HepG2 (cell line): ENCODE measurements around the gene NBR1. TPM values are rescaled to one million over a fixed set of nuclear protein-coding genes. Genes with fewer than 3 reads are reported as not detected.

Source experiments
- ASH2L ChIP-seq: fragments of 300-600, 200-600 bp; sonication (generic); IDR thresholded peaks from 2 replicates; pipeline ENCODE4 v1.7.0; 2017; ENCODE audit warnings: low read depth, mild to moderate bottlenecking, moderate library complexity, mixed read lengths, low read length; ENCODE audit not compliant: insufficient read length
- ETV6 ChIP-seq: sonication (generic); formaldehyde crosslinking; conservative IDR thresholded peaks from 2 replicates; pipeline ENCODE4 v1.4.0; 2020; ENCODE audit warnings: missing genetic modification reagents
- HHEX ChIP-seq: IDR thresholded peaks from 2 replicates; pipeline ENCODE4 v1.6.1; 2016; ENCODE audit warnings: control low read depth
- HMG20B ChIP-seq: conservative IDR thresholded peaks from 2 replicates; pipeline ENCODE4 v1.6.1; 2016; ENCODE audit warnings: missing genetic modification reagents, missing compliant biosample characterization
- HNRNPUL1 ChIP-seq: fragments of 200-400 bp; formaldehyde crosslinking; IDR thresholded peaks from 2 replicates; pipeline ENCODE4 v1.6.1; 2017; ENCODE audit warnings: low read depth, mild to moderate bottlenecking, low read length, moderate library complexity
- REL ChIP-seq: sonication (generic); formaldehyde crosslinking; conservative IDR thresholded peaks from 2 replicates; pipeline ENCODE4 v1.8.0; 2022; ENCODE audit warnings: mild to moderate bottlenecking, missing genetic modification reagents, moderate library complexity
- U2AF1 ChIP-seq: fragments of 200-400 bp; formaldehyde crosslinking; optimal IDR thresholded peaks from 2 replicates; pipeline ENCODE3; 2017; ENCODE audit warnings: mild to moderate bottlenecking, low read depth, low read length
- ZNF230 ChIP-seq: sonication (generic); formaldehyde crosslinking; IDR thresholded peaks from 2 replicates; pipeline ENCODE4 v1.4.0; 2020; ENCODE audit warnings: mild to moderate bottlenecking, missing genetic modification reagents
- ZNF296 ChIP-seq: sonication (generic); formaldehyde crosslinking; conservative IDR thresholded peaks from 2 replicates; pipeline ENCODE4 v1.5.0; 2020; ENCODE audit warnings: mild to moderate bottlenecking, missing genetic modification reagents
- ZNF646 ChIP-seq: sonication (generic); formaldehyde crosslinking; IDR thresholded peaks from 2 replicates; pipeline ENCODE4 v1.9.0; 2021; ENCODE audit warnings: mild to moderate bottlenecking, missing genetic modification reagents
- ZNF670 ChIP-seq: sonication (generic); formaldehyde crosslinking; IDR thresholded peaks from 2 replicates; pipeline ENCODE4 v1.8.0; 2022; ENCODE audit warnings: mild to moderate bottlenecking, missing genetic modification reagents, borderline replicate concordance
- ZNF678 ChIP-seq: sonication (generic); formaldehyde crosslinking; IDR thresholded peaks from 2 replicates; pipeline ENCODE4 v1.4.0; 2020; ENCODE audit warnings: mild to moderate bottlenecking, missing genetic modification reagents
- ZNF747 ChIP-seq: sonication (generic); formaldehyde crosslinking; IDR thresholded peaks from 2 replicates; pipeline ENCODE4 v1.8.1; 2023; ENCODE audit warnings: missing genetic modification reagents, mild to moderate bottlenecking, borderline replicate concordance
- polyA plus RNA-seq, 8 experiments: library from polyadenylated mRNA; depleted of rRNA in 3 of 8; stranded (reverse) in 7 of 8; unstranded in 1 of 8; fragments of >200 nt; fragmentation: Illumina TruSeq in 4 of 8; extraction: Trizol in 4 of 8; gene quantifications; 2 replicates each; pipeline versions ENCODE4 v1.2.1 to v1.2.3, GENCODE V29; 2011 to 2016; ENCODE audit warnings: low read depth in 4 of 8, missing spikeins in 1 of 8, mixed read lengths in 1 of 8; ENCODE audit not compliant: insufficient read depth in 1 of 8
- total RNA-seq, 5 experiments: library from RNA; depleted of rRNA; stranded (reverse); fragments of >200 nt; fragmentation: Illumina TruSeq; extraction: Trizol; gene quantifications; 2 replicates each; pipeline ENCODE4 v1.2.3, GENCODE V29; 2016; ENCODE audit warnings: low read depth in 1 of 5
- TF ChIP-seq, protein P1 (sequence below), 2 experiments: sonication (generic) in 1 of 2; formaldehyde crosslinking in 1 of 2; IDR thresholded peaks; 2 replicates each; pipeline versions ENCODE4 v1.4.0 to v1.6.1; 2018 to 2020; ENCODE audit warnings: missing genetic modification reagents in 2 of 2, borderline replicate concordance in 1 of 2, low read depth in 1 of 2, mild to moderate bottlenecking in 1 of 2, missing biosample characterization in 1 of 2
- TF ChIP-seq, protein P2 (sequence below): sonication (generic); formaldehyde crosslinking; IDR thresholded peaks from 2 replicates; pipeline ENCODE4 v1.8.0; 2022; ENCODE audit warnings: mild to moderate bottlenecking, missing genetic modification reagents, moderate library complexity
- TF ChIP-seq, protein P3 (sequence below): sonication (generic); formaldehyde crosslinking; IDR thresholded peaks from 2 replicates; pipeline ENCODE4 v1.4.0; 2020; ENCODE audit warnings: low read depth, mild to moderate bottlenecking, missing genetic modification reagents

The NBR1 gene
- total and polyA plus RNA-seq, 2 of the 13 experiments (the other 11 are each of a cell fraction or from before 2014, with no cell fraction given) = 51.7 to 121 TPM

- TF ChIP-seq ZNF646 (CRISPR knock-in tag) (no peak), HMG20B (no peak), REL (CRISPR knock-in tag) (no peak), ETV6 (CRISPR knock-in tag) (no peak), ZNF296 (CRISPR knock-in tag) (no peak), ZNF747 (CRISPR knock-in tag) (peak; percentile 69; the same call in 1 of the 2 replicates), ZNF670 (no peak), ZNF230 (CRISPR knock-in tag) (no peak), U2AF1 (no peak), ZNF678 (CRISPR knock-in tag) (no peak), HNRNPUL1 (no peak), HHEX (CRISPR knock-in tag) (no peak), ASH2L (peak; percentile 33)
- TF ChIP-seq, protein P1, sequence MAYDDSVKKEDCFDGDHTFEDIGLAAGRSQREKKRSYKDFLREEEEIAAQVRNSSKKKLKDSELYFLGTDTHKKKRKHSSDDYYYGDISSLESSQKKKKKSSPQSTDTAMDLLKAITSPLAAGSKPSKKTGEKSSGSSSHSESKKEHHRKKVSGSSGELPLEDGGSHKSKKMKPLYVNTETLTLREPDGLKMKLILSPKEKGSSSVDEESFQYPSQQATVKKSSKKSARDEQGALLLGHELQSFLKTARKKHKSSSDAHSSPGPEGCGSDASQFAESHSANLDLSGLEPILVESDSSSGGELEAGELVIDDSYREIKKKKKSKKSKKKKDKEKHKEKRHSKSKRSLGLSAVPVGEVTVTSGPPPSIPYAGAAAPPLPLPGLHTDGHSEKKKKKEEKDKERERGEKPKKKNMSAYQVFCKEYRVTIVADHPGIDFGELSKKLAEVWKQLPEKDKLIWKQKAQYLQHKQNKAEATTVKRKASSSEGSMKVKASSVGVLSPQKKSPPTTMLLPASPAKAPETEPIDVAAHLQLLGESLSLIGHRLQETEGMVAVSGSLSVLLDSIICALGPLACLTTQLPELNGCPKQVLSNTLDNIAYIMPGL (CRISPR knock-in tag; IDR thresholded peaks at IDR 0.05; ENCODE audit: borderline replicate concordance in 1 of 2, low read depth in 1 of 2) = peak; percentile 64 to 72; a peak in 2 of 4 replicates
- TF ChIP-seq, protein P2, sequence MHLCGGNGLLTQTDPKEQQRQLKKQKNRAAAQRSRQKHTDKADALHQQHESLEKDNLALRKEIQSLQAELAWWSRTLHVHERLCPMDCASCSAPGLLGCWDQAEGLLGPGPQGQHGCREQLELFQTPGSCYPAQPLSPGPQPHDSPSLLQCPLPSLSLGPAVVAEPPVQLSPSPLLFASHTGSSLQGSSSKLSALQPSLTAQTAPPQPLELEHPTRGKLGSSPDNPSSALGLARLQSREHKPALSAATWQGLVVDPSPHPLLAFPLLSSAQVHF = no peak
- TF ChIP-seq, protein P3, sequence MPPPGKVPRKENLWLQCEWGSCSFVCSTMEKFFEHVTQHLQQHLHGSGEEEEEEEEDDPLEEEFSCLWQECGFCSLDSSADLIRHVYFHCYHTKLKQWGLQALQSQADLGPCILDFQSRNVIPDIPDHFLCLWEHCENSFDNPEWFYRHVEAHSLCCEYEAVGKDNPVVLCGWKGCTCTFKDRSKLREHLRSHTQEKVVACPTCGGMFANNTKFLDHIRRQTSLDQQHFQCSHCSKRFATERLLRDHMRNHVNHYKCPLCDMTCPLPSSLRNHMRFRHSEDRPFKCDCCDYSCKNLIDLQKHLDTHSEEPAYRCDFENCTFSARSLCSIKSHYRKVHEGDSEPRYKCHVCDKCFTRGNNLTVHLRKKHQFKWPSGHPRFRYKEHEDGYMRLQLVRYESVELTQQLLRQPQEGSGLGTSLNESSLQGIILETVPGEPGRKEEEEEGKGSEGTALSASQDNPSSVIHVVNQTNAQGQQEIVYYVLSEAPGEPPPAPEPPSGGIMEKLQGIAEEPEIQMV = no peak; the same call in 1 of the 2 replicates
These were observed 40.7 kb downstream of the NBR1 start, which contains the start of gene TMEM106A (continued) for GRCh38 chr17:43211480-43212402.
